ENCODE measurements around the gene DNAH14.

Gene DNAH14

DNA sequence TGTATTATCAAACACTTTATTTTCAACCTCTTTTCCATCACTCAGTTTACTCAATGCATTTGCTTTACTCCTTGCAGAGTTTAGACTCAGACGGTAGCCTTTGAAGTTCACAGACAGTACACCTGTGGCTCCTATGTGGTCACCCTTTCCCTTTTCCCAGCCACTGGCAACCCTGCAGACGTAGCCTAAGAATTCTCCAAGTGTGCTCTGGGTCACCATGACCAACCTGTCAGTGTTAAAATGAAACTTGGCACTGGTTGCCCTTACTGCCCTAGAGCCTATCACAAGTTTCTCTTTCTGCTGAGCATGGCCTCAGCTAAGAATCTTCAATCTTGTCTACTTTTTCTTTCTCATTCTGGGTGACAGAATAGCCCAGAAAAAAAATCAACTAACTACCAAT lies 25.5 kb upstream of the DNAH14 start:
- no peaks in the 10 kb centered on the region for H3K4me1 ChIP-seq (ENCODE audit: insufficient read depth, insufficient read length)
- H3K9me3 ChIP-seq (ENCODE audit: insufficient read depth, low read length): peaks cover 8% of the 10 kb centered on the region; the same call in 1 of the 2 replicates
- H3K27me3 ChIP-seq (ENCODE audit: insufficient read depth, insufficient read length): no peaks in the 10 kb centered on the region
- H3K4me3 ChIP-seq (ENCODE audit: insufficient read length, low read depth): no peak overlapping the region
- no peak for DNase-seq (ENCODE audit: low read depth, low spot score)
- no peak overlapping the region for H3K9ac ChIP-seq (ENCODE audit: insufficient read length, low read depth)
- no peaks in the 10 kb centered on the region for H3K36me3 ChIP-seq (ENCODE audit: insufficient read depth, insufficient read length, low read length)
- TF ChIP-seq SUZ12 (IDR thresholded peaks at IDR 0.05; ENCODE audit: extremely low read depth, insufficient read depth, insufficient read length) (no peak), YY1 (IDR thresholded peaks at IDR 0.05; ENCODE audit: insufficient read depth, insufficient read length) (no peak), ZNF274 (IDR thresholded peaks at IDR 0.05; ENCODE audit: low read depth, low read length) (no peak)

DNA sequence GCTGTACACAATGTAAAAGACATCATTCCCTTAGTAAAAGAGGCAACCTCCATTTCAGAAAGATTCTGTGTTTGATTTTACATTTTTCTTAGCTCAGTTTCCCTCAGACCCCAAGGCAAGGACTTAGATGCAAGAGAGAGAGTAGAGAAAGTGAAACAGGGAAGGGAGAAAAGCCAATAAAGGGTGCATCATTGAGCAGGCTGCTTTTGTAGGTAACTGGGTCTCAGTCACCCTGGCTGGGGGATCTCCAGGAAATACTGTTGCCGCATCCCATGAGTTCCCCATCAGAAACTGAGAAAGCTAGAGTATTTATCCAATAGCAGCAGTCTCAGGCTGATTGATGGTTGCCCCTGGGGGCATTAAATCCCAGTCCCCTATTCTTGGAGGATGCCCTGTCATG lies 23.1 kb upstream of the DNAH14 start:
- Histone ChIP-seq H3K36me3 (ENCODE audit: insufficient read depth, insufficient read length, low read length) (no peaks in the 10 kb centered on the region), H3K27me3 (ENCODE audit: insufficient read depth, insufficient read length) (no peaks in the 10 kb centered on the region)
- TF ChIP-seq SUZ12 (IDR thresholded peaks at IDR 0.05; ENCODE audit: extremely low read depth, insufficient read depth, insufficient read length) (no peak), YY1 (IDR thresholded peaks at IDR 0.05; ENCODE audit: insufficient read depth, insufficient read length) (no peak), ZNF274 (IDR thresholded peaks at IDR 0.05; ENCODE audit: low read depth, low read length) (no peak)

DNA sequence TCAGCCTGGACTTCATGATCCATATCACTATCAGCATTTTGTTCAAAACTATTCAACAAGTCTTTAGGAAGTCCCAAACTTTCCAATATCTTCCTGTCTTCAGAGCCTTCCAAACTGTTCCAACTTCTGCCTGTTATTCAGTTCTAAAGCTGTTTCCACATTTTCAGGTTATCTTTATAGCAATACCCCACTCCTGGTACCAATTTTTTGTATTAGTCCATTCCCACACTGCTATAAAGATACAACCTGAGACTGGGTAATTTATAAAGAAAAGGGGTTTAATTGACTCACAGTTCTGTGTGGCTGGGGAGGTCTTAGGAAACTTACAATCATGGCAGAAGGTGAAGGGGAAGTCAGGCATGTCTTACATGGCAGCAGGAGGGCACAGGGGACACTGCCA lies 18.3 kb upstream of the DNAH14 start:
- Histone ChIP-seq H3K4me1 (ENCODE audit: insufficient read depth, insufficient read length) (no peaks in the 10 kb centered on the region), H3K36me3 (ENCODE audit: insufficient read depth, insufficient read length, low read length) (no peaks in the 10 kb centered on the region), H3K9me3 (ENCODE audit: insufficient read depth, low read length) (peaks cover 64% of the 10 kb centered on the region), H3K4me3 (ENCODE audit: insufficient read length, low read depth) (no peak overlapping the region), H3K9ac (ENCODE audit: insufficient read length, low read depth) (no peak overlapping the region), H3K27me3 (ENCODE audit: insufficient read depth, insufficient read length) (no peaks in the 10 kb centered on the region)
- DNase-seq (ENCODE audit: low read depth, low spot score): no peak
- TF ChIP-seq ZNF274 (IDR thresholded peaks at IDR 0.05; ENCODE audit: low read depth, low read length) (no peak), YY1 (IDR thresholded peaks at IDR 0.05; ENCODE audit: insufficient read depth, insufficient read length) (no peak), SUZ12 (IDR thresholded peaks at IDR 0.05; ENCODE audit: extremely low read depth, insufficient read depth, insufficient read length) (no peak)

More for the DNA sequence above, 23.1 kb upstream of the DNAH14 start:
- Histone ChIP-seq H3K9ac (ENCODE audit: insufficient read length, low read depth) (no peak overlapping the region), H3K4me3 (ENCODE audit: insufficient read length, low read depth) (no peak overlapping the region), H3K9me3 (ENCODE audit: insufficient read depth, low read length) (peaks cover 31% of the 10 kb centered on the region), H3K4me1 (ENCODE audit: insufficient read depth, insufficient read length) (no peaks in the 10 kb centered on the region)
- DNase-seq (ENCODE audit: low read depth, low spot score): no peak

DNA sequence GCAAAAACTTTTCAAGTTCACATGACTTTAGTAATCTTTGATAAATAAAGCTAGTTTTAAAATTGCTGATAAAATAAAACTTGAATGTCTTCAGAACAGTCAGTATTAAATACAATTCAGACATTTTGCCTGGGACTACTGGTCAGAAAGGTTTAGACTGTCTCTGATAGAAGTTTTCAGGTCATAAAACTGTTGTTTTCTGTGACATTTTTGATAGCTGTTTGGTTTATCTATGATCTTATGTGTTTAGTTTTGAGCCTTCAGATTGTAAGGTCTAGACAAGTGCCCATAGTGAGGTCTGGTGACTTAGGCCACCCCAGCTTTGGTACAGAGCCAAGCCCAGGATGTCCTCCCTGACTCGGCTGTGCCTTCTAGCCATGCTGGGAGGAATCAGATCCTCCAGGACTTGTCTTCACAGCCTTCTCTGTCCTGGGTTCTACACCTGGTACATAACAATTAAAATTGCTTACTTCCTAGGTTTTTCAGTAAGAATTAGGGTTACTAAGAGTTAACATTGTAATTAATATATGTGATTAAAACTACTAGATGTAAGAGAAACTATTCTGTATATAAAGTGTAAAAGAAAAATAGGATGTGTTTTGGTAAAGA lies 15.1 kb upstream of the DNAH14 start:
- Histone ChIP-seq H3K9me3 (ENCODE audit: insufficient read depth, low read length) (peaks cover 67% of the 10 kb centered on the region), H3K4me3 (ENCODE audit: insufficient read length, low read depth) (no peak overlapping the region), H3K4me1 (ENCODE audit: insufficient read depth, insufficient read length) (no peaks in the 10 kb centered on the region), H3K36me3 (ENCODE audit: insufficient read depth, insufficient read length, low read length) (no peaks in the 10 kb centered on the region), H3K9ac (ENCODE audit: insufficient read length, low read depth) (no peak overlapping the region), H3K27me3 (ENCODE audit: insufficient read depth, insufficient read length) (no peaks in the 10 kb centered on the region)
- TF ChIP-seq ZNF274 (IDR thresholded peaks at IDR 0.05; ENCODE audit: low read depth, low read length): no peak
- no peak for TF ChIP-seq YY1 (IDR thresholded peaks at IDR 0.05; ENCODE audit: insufficient read depth, insufficient read length)
- no peak for TF ChIP-seq SUZ12 (IDR thresholded peaks at IDR 0.05; ENCODE audit: extremely low read depth, insufficient read depth, insufficient read length)
- no peak for DNase-seq (ENCODE audit: low read depth, low spot score)

DNA sequence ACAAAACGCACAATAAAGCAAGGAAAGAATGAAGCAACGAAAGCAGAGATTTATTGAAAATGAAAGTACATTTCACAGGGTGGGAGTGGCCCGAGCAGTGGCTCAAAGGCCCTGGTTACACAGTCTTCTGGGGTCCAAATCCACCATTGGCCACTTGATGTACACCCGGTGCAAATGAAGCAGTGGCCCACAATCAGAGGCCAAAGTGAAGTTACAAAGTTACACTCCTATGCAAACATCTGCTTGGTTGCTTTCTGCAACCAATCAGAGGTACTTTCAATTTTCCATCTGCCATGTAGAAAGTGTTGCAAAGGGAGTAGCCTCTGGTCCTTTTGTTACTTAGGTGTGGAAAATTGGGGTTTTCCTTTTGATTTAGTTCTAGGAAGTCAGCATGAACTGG lies 10.0 kb upstream of the DNAH14 start:
- Histone ChIP-seq H3K4me3 (ENCODE audit: insufficient read length, low read depth) (no peak overlapping the region), H3K4me1 (ENCODE audit: insufficient read depth, insufficient read length) (peaks cover 2% of the 10 kb centered on the region), H3K27me3 (ENCODE audit: insufficient read depth, insufficient read length) (no peaks in the 10 kb centered on the region), H3K9ac (ENCODE audit: insufficient read length, low read depth) (no peak overlapping the region), H3K36me3 (ENCODE audit: insufficient read depth, insufficient read length, low read length) (no peaks in the 10 kb centered on the region), H3K9me3 (ENCODE audit: insufficient read depth, low read length) (peaks cover 27% of the 10 kb centered on the region)
- DNase-seq (ENCODE audit: low read depth, low spot score): no peak
- TF ChIP-seq ZNF274 (IDR thresholded peaks at IDR 0.05; ENCODE audit: low read depth, low read length): no peak
- no peak for TF ChIP-seq YY1 (IDR thresholded peaks at IDR 0.05; ENCODE audit: insufficient read depth, insufficient read length)
- no peak for TF ChIP-seq SUZ12 (IDR thresholded peaks at IDR 0.05; ENCODE audit: extremely low read depth, insufficient read depth, insufficient read length)

DNA sequence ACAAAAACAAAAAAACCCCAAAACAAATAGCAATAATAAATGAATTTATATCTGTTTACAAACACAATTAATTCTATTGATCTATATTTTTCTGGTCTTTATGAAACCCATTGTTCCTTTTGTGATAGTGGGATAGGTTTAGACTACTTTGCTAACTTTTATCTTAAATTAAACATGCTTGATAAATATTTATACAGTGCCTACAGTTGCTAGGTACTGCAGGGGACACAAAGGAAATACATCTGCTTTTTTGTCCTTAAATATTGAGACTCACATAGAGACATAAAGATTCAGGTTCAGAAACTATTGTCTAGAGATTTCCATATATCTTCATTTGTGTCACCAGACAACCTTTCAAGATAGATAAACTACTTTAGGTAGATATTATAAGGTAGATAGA lies 8.5 kb upstream of the DNAH14 start:
- H3K4me1 ChIP-seq (ENCODE audit: insufficient read depth, insufficient read length): peaks cover 2% of the 10 kb centered on the region
- no peak for DNase-seq (ENCODE audit: low read depth, low spot score)
- H3K4me3 ChIP-seq (ENCODE audit: insufficient read length, low read depth): no peak overlapping the region
- H3K36me3 ChIP-seq (ENCODE audit: insufficient read depth, insufficient read length, low read length): no peaks in the 10 kb centered on the region
- H3K9ac ChIP-seq (ENCODE audit: insufficient read length, low read depth): no peak overlapping the region
- TF ChIP-seq YY1 (IDR thresholded peaks at IDR 0.05; ENCODE audit: insufficient read depth, insufficient read length): no peak
- no peak for TF ChIP-seq SUZ12 (IDR thresholded peaks at IDR 0.05; ENCODE audit: extremely low read depth, insufficient read depth, insufficient read length)
- TF ChIP-seq ZNF274 (IDR thresholded peaks at IDR 0.05; ENCODE audit: low read depth, low read length): no peak
- no peaks in the 10 kb centered on the region for H3K27me3 ChIP-seq (ENCODE audit: insufficient read depth, insufficient read length)
- H3K9me3 ChIP-seq (ENCODE audit: insufficient read depth, low read length): peaks cover 15% of the 10 kb centered on the region; the same call in 1 of the 2 replicates

DNA sequence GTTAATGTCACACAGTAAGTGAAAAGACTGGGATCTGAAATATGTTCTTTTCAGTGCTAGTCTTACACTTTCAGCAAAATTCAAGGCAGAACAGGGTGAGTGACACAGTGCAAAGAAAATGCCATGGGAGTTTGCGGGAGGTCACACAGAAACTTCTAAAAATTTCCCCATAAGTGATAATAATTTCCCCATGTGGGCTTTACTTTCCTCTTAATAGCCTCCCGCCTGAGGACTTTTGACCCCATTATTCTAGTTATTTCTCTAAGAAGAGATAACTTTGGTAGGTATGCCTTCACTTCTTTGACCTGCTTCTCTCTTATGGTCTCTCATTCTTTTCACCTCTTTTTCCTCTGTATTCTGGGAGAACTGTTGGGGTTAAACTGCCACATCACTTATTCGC lies 8.1 kb upstream of the DNAH14 start:
- peaks cover 15% of the 10 kb centered on the region; the same call in 1 of the 2 replicates for H3K9me3 ChIP-seq (ENCODE audit: insufficient read depth, low read length)
- no peak overlapping the region for H3K9ac ChIP-seq (ENCODE audit: insufficient read length, low read depth)
- peaks cover 2% of the 10 kb centered on the region for H3K4me1 ChIP-seq (ENCODE audit: insufficient read depth, insufficient read length)
- no peak overlapping the region for H3K4me3 ChIP-seq (ENCODE audit: insufficient read length, low read depth)
- H3K36me3 ChIP-seq (ENCODE audit: insufficient read depth, insufficient read length, low read length): no peaks in the 10 kb centered on the region
- no peaks in the 10 kb centered on the region for H3K27me3 ChIP-seq (ENCODE audit: insufficient read depth, insufficient read length)
- DNase-seq (ENCODE audit: low read depth, low spot score): no peak
- TF ChIP-seq YY1 (IDR thresholded peaks at IDR 0.05; ENCODE audit: insufficient read depth, insufficient read length) (no peak), SUZ12 (IDR thresholded peaks at IDR 0.05; ENCODE audit: extremely low read depth, insufficient read depth, insufficient read length) (no peak), ZNF274 (IDR thresholded peaks at IDR 0.05; ENCODE audit: low read depth, low read length) (no peak)

All from NT2/D1 (cell line).